GM23338 (cell line): ENCODE measurements around the gene TP53. TPM values are rescaled to one million over a fixed set of nuclear protein-coding genes. Genes with fewer than 3 reads are reported as not detected.

Experiments used
- ATAC-seq: fragments of 200-7000 bp; cut with Tn5 transposase; 3 replicates; pipeline ENCODE4 v1.9.1; 2020
- DNase-seq: peaks from one replicate; pipeline ENCODE4 v3.0.0-alpha.2; 2015; ENCODE audit warnings: low spot score
- H2AFZ ChIP-seq: fragments of 200-600 bp; sonication (generic); 2 replicates; pipeline ENCODE4 v1.8.0; 2016; ENCODE audit warnings: antibody characterized with exemption, mild to moderate bottlenecking, moderate library complexity
- H3F3A ChIP-seq: fragments of 200-600 bp; sonication (generic); replicated peaks from 2 replicates; pipeline ENCODE4 v1.8.0; 2017; ENCODE audit warnings: antibody characterized with exemption, mixed run types, low read depth
- H3K27ac ChIP-seq: fragments of 200-600 bp; sonication (generic); 2 replicates; pipeline ENCODE4 v1.6.1; 2016; ENCODE audit warnings: low read depth
- H3K27me3 ChIP-seq: fragments of 200-600 bp; sonication (generic); 2 replicates; pipeline ENCODE4 v1.8.0; 2016; ENCODE audit warnings: mild to moderate bottlenecking, mixed run types, moderate library complexity; ENCODE audit not compliant: insufficient read depth
- H3K36me3 ChIP-seq: fragments of 200-600 bp; sonication (generic); 2 replicates; pipeline ENCODE4 v1.8.0; 2016; ENCODE audit warnings: mild to moderate bottlenecking; ENCODE audit not compliant: insufficient read depth
- H3K4me1 ChIP-seq: fragments of 200-600 bp; sonication (generic); 2 replicates; pipeline ENCODE4 v1.8.0; 2016; ENCODE audit warnings: mild to moderate bottlenecking, moderate library complexity; ENCODE audit not compliant: insufficient read depth
- H3K4me2 ChIP-seq: fragments of 200-600 bp; sonication (generic); 2 replicates; pipeline ENCODE4 v1.7.1; 2017; ENCODE audit warnings: mixed run types
- H3K4me3 ChIP-seq: fragments of 200-600 bp; sonication (generic); 2 replicates; pipeline ENCODE4 v1.6.1; 2016; ENCODE audit warnings: mixed run types
- H3K79me2 ChIP-seq: fragments of 200-600 bp; sonication (generic); replicated peaks from 2 replicates; pipeline ENCODE4 v1.8.0; 2017; ENCODE audit warnings: mild to moderate bottlenecking; ENCODE audit not compliant: insufficient read depth
- H3K9me2 ChIP-seq: fragments of 200-600 bp; sonication (generic); 2 replicates; pipeline ENCODE4 v1.8.0; 2017; ENCODE audit not compliant: insufficient read depth
- H4K20me1 ChIP-seq: fragments of 200-600 bp; sonication (generic); replicated peaks from 2 replicates; pipeline ENCODE4 v1.8.0; 2017; ENCODE audit warnings: mild to moderate bottlenecking; ENCODE audit not compliant: insufficient read depth
- H3K27ac Mint-ChIP-seq: 2 replicates; pipeline ENCODE4 v1.8.0; 2020; ENCODE audit warnings: inconsistent platforms, mild to moderate bottlenecking, moderate library complexity, mixed read lengths
- H3K27me3 Mint-ChIP-seq: 3 replicates; pipeline ENCODE4 v1.8.0; 2022; ENCODE audit warnings: low read depth, mild to moderate bottlenecking, moderate library complexity, mixed read lengths, inconsistent platforms; ENCODE audit not compliant: insufficient read depth, poor library complexity
- H3K36me3 Mint-ChIP-seq: 3 replicates; pipeline ENCODE4 v1.8.0; 2021; ENCODE audit warnings: low read depth, mild to moderate bottlenecking, inconsistent platforms, moderate library complexity, mixed read lengths
- H3K4me1 Mint-ChIP-seq: 3 replicates; pipeline ENCODE4 v1.8.0; 2020; ENCODE audit warnings: mild to moderate bottlenecking, inconsistent platforms, mixed read lengths
- H3K4me3 Mint-ChIP-seq: 3 replicates; pipeline ENCODE4 v1.8.0; 2021; ENCODE audit warnings: moderate library complexity, mild to moderate bottlenecking, inconsistent platforms, mixed read lengths
- H3K9me3 Mint-ChIP-seq: 3 replicates; pipeline ENCODE4 v1.8.0; 2020; ENCODE audit warnings: moderate library complexity, mild to moderate bottlenecking, inconsistent platforms, mixed read lengths
- CREB1 ChIP-seq: fragments of 250-450 bp; sonication (Bioruptor Pico); IDR thresholded peaks from 2 replicates; pipeline ENCODE4 v1.5.0; 2020; ENCODE audit warnings: low read depth, mild to moderate bottlenecking, moderate library complexity
- CTCF ChIP-seq, 2 experiments: fragments of 200-600 bp in 1 of 2; sonication (generic) in 1 of 2; conservative IDR thresholded peaks; 2 replicates each; pipeline versions ENCODE4 v1.5.1 to v1.6.1; 2016 to 2017; ENCODE audit warnings: antibody characterized with exemption in 2 of 2, low read depth in 2 of 2, mild to moderate bottlenecking in 2 of 2, moderate library complexity in 1 of 2
- EZH2 ChIP-seq: fragments of 200-600 bp; sonication (generic); IDR thresholded peaks from one replicate; pipeline ENCODE4 v1.8.0; 2017; ENCODE audit warnings: antibody characterized with exemption, mild to moderate bottlenecking, low read depth; ENCODE audit not compliant: unreplicated experiment
- JUNB ChIP-seq: IDR thresholded peaks from one replicate; pipeline ENCODE4 v1.6.1; 2016; ENCODE audit warnings: antibody characterized with exemption; ENCODE audit not compliant: unreplicated experiment
- POLR2AphosphoS5 ChIP-seq: IDR thresholded peaks from 2 replicates; pipeline ENCODE4 v1.6.1; 2016; ENCODE audit warnings: antibody characterized with exemption, low read depth
- polyA plus RNA-seq: library from polyadenylated mRNA; unstranded; fragments of >200 nt; fragmentation: Nextera tagmentation; extraction: Ambion mirVana; gene quantifications from 2 replicates; pipeline ENCODE4 v1.2.1, GENCODE V29; 2016
- total RNA-seq: library from RNA; depleted of rRNA; stranded (reverse); fragments of >200 nt; shearing (Covaris generic); gene quantifications from 2 replicates; pipeline ENCODE4 v1.2.3, GENCODE V29; 2014
- TF ChIP-seq, protein P1 (sequence below): IDR thresholded peaks from one replicate; pipeline ENCODE4 v1.6.1; 2018; ENCODE audit warnings: antibody characterized with exemption; ENCODE audit not compliant: unreplicated experiment
- TF ChIP-seq, protein P2 (sequence below): fragments of 250-450 bp; sonication (Bioruptor Pico); IDR thresholded peaks from 2 replicates; pipeline ENCODE4 v1.5.0; 2020; ENCODE audit warnings: mild to moderate bottlenecking, moderate library complexity

Gene TP53
- total and polyA plus RNA-seq, 2 experiments from 2014 or later: 119 to 154 TPM

DNA sequence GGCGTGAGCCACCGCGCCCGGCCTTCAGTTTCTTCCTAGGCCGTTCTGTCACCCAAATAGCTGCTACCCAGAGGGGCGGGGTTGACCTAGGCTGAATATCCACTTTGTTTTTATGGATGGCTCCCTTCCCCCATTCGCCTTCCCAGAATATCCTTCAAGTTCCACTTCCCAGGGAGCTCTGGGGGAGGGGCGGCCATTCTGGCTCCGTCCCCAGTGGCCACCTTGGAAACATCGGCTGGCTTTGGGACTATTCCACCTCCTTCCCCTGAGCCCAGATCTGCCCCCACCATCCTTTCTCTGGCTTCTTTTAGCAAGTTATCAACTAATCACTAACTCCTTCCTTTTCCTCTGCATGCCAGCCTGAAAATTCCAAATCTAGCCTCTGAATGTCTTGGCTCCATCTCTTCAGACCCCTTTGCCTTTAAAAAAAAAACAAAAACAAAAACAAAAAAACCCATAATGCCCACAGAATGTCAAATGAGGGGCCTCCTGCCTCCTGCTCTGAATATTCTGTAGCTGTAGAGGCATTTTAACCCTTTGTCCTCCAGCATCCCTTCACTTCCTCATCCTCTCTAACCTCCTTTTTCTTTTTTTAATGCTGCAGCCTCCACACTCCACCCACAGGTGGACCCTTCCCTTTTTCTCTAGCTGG lies 30.2 kb downstream of the TP53 start:
- peaks cover 2% of the 10 kb centered on the region; the same call in 2 of the 3 replicates for H3K9me3 Mint-ChIP-seq

More for the DNA sequence above, 30.2 kb downstream of the TP53 start:
- peaks cover 34% of the 10 kb centered on the region for H3K36me3 Mint-ChIP-seq
- peaks cover 8% of the 10 kb centered on the region for H3K27me3 ChIP-seq
- peaks cover 37% of the 10 kb centered on the region for H3K4me1 Mint-ChIP-seq
- no peaks in the 10 kb centered on the region for H3K36me3 ChIP-seq
- peak overlapping the region; percentile 97 for H3K27ac ChIP-seq
- H3K27me3 Mint-ChIP-seq: peaks cover 26% of the 10 kb centered on the region
- no peaks in the 10 kb centered on the region for H4K20me1 ChIP-seq
- H2AFZ ChIP-seq: no peak overlapping the region
- ATAC-seq (peak; percentile 91), DNase-seq (peak; percentile 98)
- TF ChIP-seq EZH2 (no peak), JUNB (no peak), POLR2AphosphoS5 (peak; percentile 44; the same call in 1 of the 2 replicates), CREB1 (CRISPR knock-in tag) (no peak; the same call in 1 of the 2 replicates), CTCF (conservative IDR thresholded peaks at IDR 0.05; ENCODE audit: low read depth in 2 of 2) (peak; percentile 27 to 39; a peak in 3 of 4 replicates)
- TF ChIP-seq, protein P1, sequence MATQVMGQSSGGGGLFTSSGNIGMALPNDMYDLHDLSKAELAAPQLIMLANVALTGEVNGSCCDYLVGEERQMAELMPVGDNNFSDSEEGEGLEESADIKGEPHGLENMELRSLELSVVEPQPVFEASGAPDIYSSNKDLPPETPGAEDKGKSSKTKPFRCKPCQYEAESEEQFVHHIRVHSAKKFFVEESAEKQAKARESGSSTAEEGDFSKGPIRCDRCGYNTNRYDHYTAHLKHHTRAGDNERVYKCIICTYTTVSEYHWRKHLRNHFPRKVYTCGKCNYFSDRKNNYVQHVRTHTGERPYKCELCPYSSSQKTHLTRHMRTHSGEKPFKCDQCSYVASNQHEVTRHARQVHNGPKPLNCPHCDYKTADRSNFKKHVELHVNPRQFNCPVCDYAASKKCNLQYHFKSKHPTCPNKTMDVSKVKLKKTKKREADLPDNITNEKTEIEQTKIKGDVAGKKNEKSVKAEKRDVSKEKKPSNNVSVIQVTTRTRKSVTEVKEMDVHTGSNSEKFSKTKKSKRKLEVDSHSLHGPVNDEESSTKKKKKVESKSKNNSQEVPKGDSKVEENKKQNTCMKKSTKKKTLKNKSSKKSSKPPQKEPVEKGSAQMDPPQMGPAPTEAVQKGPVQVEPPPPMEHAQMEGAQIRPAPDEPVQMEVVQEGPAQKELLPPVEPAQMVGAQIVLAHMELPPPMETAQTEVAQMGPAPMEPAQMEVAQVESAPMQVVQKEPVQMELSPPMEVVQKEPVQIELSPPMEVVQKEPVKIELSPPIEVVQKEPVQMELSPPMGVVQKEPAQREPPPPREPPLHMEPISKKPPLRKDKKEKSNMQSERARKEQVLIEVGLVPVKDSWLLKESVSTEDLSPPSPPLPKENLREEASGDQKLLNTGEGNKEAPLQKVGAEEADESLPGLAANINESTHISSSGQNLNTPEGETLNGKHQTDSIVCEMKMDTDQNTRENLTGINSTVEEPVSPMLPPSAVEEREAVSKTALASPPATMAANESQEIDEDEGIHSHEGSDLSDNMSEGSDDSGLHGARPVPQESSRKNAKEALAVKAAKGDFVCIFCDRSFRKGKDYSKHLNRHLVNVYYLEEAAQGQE: peak; percentile 18
- TF ChIP-seq, protein P2, sequence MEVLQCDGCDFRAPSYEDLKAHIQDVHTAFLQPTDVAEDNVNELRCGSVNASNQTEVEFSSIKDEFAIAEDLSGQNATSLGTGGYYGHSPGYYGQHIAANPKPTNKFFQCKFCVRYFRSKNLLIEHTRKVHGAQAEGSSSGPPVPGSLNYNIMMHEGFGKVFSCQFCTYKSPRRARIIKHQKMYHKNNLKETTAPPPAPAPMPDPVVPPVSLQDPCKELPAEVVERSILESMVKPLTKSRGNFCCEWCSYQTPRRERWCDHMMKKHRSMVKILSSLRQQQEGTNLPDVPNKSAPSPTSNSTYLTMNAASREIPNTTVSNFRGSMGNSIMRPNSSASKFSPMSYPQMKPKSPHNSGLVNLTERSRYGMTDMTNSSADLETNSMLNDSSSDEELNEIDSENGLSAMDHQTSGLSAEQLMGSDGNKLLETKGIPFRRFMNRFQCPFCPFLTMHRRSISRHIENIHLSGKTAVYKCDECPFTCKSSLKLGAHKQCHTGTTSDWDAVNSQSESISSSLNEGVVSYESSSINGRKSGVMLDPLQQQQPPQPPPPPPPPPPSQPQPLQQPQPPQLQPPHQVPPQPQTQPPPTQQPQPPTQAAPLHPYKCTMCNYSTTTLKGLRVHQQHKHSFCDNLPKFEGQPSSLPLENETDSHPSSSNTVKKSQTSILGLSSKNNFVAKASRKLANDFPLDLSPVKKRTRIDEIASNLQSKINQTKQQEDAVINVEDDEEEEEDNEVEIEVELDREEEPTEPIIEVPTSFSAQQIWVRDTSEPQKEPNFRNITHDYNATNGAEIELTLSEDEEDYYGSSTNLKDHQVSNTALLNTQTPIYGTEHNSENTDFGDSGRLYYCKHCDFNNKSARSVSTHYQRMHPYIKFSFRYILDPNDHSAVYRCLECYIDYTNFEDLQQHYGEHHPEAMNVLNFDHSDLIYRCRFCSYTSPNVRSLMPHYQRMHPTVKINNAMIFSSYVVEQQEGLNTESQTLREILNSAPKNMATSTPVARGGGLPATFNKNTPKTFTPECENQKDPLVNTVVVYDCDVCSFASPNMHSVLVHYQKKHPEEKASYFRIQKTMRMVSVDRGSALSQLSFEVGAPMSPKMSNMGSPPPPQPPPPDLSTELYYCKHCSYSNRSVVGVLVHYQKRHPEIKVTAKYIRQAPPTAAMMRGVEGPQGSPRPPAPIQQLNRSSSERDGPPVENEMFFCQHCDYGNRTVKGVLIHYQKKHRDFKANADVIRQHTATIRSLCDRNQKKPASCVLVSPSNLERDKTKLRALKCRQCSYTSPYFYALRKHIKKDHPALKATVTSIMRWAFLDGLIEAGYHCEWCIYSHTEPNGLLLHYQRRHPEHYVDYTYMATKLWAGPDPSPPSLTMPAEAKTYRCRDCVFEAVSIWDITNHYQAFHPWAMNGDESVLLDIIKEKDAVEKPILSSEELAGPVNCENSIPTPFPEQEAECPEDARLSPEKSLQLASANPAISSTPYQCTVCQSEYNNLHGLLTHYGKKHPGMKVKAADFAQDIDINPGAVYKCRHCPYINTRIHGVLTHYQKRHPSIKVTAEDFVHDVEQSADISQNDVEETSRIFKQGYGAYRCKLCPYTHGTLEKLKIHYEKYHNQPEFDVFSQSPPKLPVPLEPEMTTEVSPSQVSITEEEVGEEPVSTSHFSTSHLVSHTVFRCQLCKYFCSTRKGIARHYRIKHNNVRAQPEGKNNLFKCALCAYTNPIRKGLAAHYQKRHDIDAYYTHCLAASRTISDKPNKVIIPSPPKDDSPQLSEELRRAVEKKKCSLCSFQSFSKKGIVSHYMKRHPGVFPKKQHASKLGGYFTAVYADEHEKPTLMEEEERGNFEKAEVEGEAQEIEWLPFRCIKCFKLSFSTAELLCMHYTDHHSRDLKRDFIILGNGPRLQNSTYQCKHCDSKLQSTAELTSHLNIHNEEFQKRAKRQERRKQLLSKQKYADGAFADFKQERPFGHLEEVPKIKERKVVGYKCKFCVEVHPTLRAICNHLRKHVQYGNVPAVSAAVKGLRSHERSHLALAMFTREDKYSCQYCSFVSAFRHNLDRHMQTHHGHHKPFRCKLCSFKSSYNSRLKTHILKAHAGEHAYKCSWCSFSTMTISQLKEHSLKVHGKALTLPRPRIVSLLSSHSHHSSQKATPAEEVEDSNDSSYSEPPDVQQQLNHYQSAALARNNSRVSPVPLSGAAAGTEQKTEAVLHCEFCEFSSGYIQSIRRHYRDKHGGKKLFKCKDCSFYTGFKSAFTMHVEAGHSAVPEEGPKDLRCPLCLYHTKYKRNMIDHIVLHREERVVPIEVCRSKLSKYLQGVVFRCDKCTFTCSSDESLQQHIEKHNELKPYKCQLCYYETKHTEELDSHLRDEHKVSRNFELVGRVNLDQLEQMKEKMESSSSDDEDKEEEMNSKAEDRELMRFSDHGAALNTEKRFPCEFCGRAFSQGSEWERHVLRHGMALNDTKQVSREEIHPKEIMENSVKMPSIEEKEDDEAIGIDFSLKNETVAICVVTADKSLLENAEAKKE (CRISPR knock-in tag): no peak; the same call in 1 of the 2 replicates
- H3K27ac Mint-ChIP-seq: peak overlapping the region; percentile 95
- H3K4me3 ChIP-seq: peak overlapping the region; percentile 42
- H3F3A ChIP-seq: peaks cover 10% of the 10 kb centered on the region
- no peaks in the 10 kb centered on the region for H3K79me2 ChIP-seq
- H3K4me3 Mint-ChIP-seq: peak overlapping the region; percentile 62
- peaks cover 21% of the 10 kb centered on the region for H3K4me1 ChIP-seq
- no peaks in the 10 kb centered on the region; the same call in 1 of the 2 replicates for H3K9me2 ChIP-seq
- H3K4me2 ChIP-seq: peak overlapping the region; percentile 74
